H1 (cell line): ENCODE data around the gene DAZAP2. TPM values are rescaled to one million over a fixed set of nuclear protein-coding genes. Genes with fewer than 3 reads are reported as not detected.

Experiments used
- BACH1 ChIP-seq: IDR thresholded peaks from 2 replicates; pipeline ENCODE4 v1.6.1; 2012; ENCODE audit warnings: low read length, improper control_type of control experiment
- JUND ChIP-seq: IDR thresholded peaks from 2 replicates; pipeline ENCODE4 v1.6.1; 2011; ENCODE audit warnings: mild to moderate bottlenecking, improper control_type of control experiment, low read length
- KDM4A ChIP-seq: IDR thresholded peaks from one replicate; pipeline ENCODE4 v1.7.1; 2012; ENCODE audit warnings: low read depth, mild to moderate bottlenecking, moderate library complexity, low read length, inconsistent platforms; ENCODE audit not compliant: severe bottlenecking
- TBP ChIP-seq: IDR thresholded peaks from 2 replicates; pipeline ENCODE4 v1.6.1; 2011; ENCODE audit warnings: low read depth, low read length, improper control_type of control experiment
- polyA plus RNA-seq, 7 experiments: library from polyadenylated mRNA; depleted of rRNA in 3 of 7; stranded (reverse) in 5 of 7; unstranded in 2 of 7; fragments of >200 nt in 5 of 7; fragments of 200-250 nt in 2 of 7; gene quantifications; 1 replicate in 5 of 7; 2 replicates in 1 of 7; 4 replicates in 1 of 7; pipeline versions ENCODE4 v1.2.1 to v1.2.3, GENCODE V29; 2011 to 2013; ENCODE audit warnings: missing spikeins in 2 of 7, mixed read lengths in 2 of 7
- total RNA-seq: library from RNA; stranded (reverse); fragmentation: NEBNext Ultra II Directional; extraction: Animal tissue kit (Norgen Biotek cat#: 25700); gene quantifications from 2 replicates; pipeline ENCODE4 v1.2.1, GENCODE V29; 2021

Gene DAZAP2
- total and polyA plus RNA-seq, 2 of the 8 experiments (the other 6 are each of a cell fraction or from before 2014, with no cell fraction given): 27.1 to 77.2 TPM

GRCh38 chr12:51210690-51211395 lies 27.8 kb upstream of the DAZAP2 start (continued):
- TF ChIP-seq KDM4A (no peak), JUND (no peak), BACH1 (no peak), TBP (no peak)
